Left forelimb (tissue), 1 donor: ENCODE measurements around the gene TBL1XR1.
"Not testable (repeated sequence)": the region's sequence is repeated elsewhere in the genome, so short reads cannot be mapped to it uniquely, and the experiment has no call there.

Source experiments
- DNase-seq: peaks from one replicate; pipeline ENCODE4 v3.0.0-alpha.2; 2018; ENCODE audit warnings: low spot score

Gene TBL1XR1

DNA sequence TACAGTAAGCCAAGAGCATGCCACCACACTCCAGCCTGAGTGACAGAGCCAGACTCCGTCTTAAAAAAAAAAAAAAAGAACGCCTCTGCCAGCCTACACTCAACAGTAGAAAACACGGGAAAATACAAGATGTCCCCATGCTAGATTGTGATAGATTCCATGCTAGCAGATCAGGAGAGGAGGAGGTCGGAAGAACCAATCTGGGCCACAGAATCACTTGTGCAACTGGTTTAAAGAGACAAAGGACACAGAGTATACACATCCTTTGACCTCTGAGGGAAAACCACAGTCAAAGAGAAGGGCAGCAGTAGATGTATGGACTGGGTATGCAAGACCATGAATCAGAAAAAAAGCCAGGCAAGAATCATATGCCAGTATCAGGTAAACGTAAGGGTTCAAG, 15.9 kb downstream of the TBL1XR1 start:
- no peak for DNase-seq

DNA sequence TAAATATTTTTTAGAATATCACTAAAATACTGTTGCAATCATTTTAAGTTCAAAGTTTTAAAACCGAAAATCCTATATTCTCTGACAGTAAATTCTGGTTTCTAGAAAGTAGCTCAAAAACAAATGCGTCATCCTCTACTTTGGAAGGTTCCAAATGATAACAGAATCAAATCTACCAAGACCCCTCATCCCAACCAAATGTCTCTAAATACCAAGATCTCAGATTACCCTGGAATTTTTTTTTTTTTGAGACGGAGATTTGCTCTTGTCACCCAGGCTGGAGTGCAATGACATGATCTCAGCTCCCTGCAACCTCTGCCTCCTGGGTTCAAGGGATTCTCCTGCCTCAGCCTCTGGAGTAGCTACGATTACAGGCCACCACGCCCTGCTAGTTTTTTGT, 16.8 kb downstream of the TBL1XR1 start:
- DNase-seq: no peak

DNA sequence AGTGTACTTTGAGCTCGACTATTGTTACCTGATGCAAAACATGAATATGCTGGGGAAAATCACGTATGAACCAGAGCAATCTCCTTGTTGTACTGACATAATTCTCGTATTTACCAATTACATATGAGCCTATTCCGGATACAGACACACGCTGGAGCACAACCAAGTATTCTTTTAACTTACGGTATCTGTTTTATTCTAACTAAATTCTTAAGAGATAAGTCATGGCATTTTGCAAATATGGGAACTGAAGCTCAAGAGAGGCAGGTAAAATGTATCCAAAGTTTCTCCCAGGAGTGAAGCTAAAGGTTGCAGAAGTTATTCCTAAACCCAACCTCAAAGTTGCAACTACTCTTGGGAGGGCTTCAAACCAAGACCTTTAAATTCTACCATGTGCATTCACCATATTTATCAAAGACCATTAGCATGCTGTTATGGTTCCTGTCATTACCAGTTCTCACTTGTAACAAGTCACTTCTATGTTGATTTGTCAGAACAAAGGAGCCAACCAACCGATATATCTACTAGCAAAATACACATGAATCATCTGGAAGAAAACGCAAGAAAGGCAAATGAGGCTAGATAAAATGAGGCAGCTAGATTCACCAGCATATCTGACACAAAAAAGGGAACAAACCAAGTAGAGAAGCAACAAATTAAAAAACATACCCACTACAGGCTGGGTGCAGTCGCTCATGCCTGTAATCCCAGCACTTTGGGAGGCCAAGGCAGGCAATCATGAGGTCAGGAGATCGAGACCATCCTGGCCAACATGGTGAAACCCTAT, 17.8 kb downstream of the TBL1XR1 start:
- no peak for DNase-seq

DNA sequence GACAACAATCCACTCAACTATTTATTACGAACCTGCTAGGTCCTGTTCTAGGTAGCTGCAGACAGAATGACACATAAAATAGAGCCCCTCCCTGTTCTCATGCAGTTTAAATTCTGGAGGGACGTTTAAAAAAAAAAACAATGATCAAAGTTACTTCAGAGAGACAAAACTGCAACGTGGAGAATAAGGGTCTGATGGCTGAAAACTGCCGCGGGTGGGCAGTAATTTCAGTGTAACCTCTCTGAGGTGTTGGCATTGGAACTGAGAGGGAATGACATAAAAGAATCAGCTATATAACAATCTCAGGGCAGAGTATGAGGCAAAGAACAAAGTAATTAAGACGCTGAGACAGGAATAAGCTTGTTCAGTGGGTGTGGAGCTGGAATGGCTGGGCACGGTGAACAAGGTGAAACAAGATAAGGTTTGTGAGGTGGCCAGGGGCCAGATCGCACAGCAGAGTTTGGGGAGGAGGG, 19.5 kb downstream of the TBL1XR1 start:
- DNase-seq: no peak

DNA sequence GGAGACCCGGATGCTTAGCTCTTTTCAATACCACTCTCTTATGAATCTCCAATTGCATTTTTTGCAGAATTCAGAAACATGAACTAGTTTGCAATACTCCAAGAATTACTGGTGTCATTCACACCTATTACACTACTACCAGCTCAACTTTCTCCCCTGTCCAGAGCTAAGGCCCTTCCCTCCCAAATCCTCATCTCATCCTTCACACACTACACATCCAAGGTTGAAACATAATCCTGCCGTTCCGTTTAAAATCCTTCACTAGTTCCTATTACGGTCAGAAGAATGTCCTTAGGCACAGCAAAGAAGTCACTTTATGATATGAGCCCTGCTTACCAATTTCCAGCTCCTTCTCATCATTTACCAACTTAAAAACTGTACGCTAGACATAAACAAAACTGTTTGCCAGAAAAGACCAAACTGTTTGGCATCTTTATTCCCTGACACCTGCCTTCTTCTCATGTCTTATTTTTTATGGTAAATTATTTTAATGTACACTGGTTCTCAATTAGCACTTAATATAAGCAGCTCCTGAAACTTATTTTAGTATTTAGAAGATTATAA, 22.6 kb downstream of the TBL1XR1 start:
- no peak for DNase-seq

DNA sequence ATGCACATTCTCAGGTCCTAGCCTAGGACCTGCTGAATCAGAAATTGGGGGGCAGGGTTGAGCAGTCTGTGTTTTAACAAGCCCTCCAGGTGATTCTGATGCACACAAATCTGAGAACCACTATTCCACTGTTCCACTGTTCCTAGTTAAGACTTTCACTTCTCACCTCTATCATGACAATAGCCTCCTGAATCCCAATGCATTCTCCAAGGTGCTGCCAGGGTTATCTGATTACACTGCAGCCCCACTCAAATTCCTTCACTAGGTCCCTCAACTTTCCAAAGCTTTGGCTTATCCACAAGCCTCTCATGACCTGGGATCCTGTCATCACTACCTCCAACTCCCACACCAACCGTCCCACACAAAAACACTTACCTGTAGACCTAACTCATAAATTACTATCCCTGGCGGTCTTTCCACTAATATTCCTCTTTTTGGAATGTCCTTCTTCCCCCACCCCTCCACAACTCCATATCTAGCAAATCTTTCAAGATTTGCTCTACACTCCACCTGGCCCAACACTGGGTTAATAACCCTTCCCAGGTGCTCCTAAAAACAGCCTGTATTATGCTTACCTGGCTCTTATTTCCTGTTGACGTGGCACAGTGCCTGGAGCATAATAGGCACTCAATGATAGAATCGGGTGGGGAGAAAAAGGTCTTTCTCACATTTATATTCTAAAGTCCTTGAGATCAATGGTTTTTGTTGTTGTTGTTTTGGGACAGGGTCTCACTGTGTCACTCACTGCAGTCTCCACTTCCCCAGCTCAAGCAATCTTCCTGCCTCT, 27.2 kb downstream of the TBL1XR1 start:
- no peak for DNase-seq

DNA sequence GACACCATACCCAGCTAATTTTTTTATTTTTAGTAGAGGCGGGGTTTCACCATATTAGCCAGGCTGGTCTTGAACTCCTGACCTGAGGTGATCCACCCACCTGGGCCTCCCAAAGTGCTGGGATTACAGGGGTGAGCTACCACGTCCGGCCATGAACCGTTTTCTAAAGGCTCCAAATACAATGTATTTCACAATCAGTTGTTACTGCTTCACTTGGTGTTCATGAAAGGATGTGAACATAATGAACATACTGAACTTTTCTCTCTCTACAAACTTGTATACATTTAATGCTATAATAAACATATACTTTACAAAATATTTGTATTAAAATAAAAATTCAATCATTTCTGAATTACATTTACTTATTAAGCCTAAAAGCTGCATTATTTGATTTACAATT, 28.9 kb downstream of the TBL1XR1 start:
- DNase-seq: no peak

DNA sequence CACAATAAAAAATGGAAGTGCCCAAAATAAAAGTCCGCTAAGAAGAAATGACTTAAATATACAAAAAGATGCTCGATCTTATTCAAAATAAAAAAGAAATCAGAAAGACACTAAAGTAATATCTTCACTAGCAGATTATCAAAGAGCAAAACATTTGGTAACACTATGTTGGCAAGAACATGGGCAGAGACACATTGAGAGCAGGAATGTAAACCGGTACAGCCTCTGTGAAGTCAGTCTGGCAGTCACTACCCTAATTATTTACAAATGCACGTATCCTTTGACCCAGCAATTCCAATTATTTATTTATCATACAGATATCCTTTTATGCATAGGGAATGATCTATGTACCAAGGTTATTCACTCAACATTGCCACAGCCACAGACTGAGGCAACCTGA, 34.5 kb downstream of the TBL1XR1 start:
- DNase-seq: no peak

DNA sequence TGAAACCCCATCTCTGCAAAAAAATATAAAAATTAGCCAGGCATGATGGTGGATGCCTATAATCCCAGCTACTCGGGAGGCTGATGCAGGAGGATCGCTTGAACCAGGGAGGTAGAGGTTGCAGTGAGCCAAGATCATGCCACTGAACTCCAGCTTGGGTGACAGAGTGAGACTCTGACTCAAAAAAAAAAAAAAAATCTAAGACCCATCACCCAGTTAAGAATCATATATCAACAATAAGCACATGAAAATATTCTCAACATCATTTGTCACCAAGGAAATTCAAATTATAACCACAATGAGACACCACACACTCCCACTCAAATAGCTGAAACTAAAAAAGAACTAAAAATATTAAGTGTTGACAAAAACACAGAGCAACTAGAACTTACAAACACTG, 35.7 kb downstream of the TBL1XR1 start:
- not testable (repeated sequence) for DNase-seq

DNA sequence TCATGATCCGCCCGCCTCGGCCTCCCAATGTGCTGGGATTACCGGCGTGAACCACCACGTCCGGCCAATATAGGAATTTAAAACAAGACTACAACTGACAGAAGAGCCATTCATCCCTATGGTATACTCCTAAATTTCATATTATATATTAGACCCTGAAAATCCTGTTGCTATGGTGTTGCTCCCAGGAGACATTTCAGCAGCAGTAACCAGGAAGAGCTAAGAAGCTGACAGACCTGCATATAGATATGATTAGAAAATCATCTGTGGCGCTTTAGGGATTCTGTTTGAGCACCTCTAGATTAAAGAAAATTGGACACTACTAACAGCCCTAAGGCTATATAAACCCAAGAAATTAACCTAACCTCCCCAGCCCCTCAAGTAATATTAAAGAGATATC, 38.8 kb downstream of the TBL1XR1 start:
- DNase-seq: no peak

DNA sequence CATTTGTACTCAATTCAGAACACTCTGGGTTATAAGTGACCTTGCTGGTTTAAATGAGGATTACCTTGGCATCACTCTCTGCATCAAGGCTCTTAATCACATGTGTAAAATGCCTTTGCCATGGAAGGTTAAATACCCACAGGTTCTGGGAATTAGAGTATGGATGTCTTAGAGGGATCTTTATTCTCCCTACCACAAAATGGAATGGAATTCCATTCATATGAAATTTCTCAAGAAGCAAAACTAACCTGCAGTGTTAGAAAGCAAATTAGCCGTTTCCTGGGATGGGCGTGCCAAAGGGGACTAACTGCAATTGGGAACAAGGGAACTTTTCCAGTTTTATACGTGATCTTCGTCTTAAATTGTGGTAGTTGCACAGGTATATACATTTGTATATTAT, 39.8 kb downstream of the TBL1XR1 start:
- DNase-seq: no peak

DNA sequence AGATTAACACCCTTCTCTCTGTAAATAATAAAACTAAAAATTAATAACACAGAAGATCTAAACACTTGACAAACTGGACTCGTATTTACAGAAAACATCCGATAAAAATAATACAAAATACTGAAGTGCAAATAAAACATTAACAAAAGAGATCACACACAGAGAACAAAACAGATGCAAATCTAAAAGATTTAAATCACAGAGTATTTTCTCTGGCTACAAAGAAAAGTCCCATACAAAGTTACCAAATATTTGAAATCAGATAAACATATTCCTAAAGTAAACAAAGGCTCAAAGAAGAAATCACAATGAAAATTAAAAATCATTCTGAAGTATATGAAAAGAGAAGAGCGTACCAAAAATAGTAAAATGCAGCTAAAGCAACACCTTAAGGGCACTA, 42.5 kb downstream of the TBL1XR1 start:
- no peak for DNase-seq

DNA sequence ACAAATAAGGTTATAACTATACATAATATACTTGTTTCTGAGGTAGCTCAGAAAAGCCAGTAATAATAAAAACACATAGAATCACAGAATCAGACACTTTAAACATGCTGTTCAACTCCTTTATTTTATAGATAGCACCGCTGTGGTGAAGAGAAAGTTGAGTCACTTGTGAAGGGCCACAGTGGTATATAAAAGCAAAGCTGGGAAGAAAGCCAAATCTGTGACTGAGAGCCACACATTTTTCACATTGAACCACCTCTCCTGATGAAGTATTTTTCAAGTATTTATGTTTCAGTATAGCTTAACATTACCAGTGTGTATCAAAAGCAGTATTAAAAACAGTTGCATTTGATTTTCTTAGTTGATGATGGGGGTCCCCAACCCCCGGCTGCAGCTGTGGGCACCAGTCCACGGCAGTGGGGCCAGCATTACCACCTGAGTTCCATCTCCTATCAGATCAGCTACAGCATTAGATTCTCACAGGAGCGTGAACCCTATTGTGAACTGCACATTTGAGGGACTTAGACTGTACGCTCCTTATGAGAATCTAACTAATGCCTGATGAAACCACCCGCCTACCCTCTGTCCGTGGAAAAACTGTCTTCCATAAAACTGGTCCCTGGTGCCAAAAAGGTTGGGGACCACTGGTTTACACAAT, 46.2 kb downstream of the TBL1XR1 start:
- no peak for DNase-seq

DNA sequence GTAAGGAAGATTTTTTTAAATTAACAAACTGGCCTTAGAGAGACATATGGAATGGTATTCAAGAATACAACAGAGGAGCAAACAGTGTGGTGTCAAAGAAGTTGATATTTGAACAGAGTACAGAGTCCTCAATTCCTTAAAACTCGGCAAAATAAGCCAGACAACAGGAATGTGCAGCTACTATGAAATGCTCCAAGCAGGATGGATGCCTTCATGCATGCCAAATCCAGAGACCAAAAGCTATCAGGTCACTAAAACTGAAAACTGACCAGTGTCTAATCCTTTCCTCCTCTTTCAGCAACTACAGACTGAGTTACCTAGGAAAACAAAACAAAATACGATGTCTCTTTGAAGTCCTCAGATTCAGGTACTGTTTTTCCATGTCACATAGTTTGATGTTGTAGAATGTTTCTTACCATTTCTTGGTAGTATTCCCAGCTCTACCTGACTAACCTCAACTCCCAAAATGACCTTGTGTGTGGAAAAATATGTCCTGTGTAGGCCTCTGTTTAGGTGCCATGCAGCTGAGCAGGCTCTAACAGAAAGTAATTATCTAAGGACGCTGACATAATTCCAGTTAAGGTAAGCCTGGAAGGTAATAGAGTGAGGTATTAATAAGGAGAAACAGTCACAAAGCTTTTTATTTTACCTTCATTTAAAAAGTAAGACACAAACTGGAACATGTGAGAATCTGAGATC, 46.9 kb downstream of the TBL1XR1 start:
- DNase-seq: no peak

DNA sequence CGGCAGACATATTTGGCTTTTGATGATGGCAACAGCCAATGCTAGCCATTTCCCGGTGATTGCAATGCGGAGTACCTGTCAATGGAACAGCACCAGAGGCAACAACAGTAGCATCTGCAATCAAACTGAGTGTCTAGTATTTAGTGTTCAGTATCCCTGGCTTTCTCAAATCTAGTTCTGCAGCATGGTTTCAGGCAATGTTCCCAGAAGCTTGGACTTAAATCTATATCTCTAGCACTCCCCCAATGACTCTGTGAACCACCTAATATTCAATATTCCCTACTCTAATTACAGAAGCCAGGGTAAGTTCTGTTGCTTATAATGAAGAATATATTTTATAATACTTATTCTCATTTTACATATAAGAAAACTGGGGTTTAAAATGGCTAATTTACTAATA, 48.2 kb downstream of the TBL1XR1 start:
- no peak for DNase-seq

DNA sequence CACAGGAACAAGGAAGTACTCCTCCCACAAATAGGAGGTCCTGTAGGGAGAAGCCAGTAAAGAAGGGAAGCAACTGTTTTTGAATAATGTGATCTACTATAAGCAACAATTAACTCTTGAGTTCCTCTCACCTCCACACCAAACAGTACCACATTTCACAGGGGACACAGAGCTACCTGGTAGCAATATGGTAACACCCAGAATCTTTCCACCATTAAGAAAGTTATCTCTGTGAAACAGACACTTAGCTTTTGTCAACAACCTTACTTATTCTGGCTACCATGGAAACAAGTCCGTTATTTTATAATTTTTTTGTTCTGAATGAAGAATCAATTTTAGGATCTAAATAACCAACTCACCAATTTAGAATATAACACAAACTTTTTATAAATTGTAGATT, 49.5 kb downstream of the TBL1XR1 start:
- no peak for DNase-seq

DNA sequence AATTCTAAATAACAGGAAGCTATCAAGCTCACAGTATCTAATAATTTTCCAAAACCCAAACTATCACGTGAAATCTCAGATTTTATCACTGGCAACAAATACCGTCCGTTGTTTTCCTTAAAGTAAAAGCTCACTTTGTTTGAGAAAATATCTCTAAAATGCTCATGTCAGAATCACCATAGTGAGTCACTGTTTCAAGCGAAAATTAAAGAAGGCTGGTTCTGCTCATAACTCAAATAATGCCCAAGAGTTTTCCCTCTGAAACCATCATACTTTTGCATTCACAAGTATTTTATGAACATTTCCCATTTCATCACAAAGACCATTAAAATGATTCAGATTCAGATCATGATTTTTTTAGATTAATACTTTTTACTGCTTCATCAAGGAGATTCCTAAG, 50.6 kb downstream of the TBL1XR1 start:
- no peak for DNase-seq

DNA sequence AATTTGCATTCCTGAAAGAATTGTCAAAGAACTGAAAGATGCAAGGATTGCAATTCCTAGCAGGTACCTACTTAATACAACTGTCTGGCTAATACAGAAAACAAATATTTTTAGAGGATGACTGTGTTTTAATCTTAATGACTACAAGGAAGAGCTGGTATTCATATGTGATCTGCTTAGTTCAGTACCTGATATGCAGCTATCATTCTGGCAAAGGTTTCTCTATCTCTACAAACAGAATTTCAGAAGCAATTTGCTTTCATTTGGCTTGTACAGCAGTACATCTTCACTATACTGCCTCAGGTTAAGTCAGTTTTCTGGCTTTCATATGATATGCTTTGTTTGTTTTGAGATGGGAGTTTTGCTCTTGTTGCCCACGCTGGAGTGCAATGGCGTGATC, 51.3 kb downstream of the TBL1XR1 start:
- no peak for DNase-seq

DNA sequence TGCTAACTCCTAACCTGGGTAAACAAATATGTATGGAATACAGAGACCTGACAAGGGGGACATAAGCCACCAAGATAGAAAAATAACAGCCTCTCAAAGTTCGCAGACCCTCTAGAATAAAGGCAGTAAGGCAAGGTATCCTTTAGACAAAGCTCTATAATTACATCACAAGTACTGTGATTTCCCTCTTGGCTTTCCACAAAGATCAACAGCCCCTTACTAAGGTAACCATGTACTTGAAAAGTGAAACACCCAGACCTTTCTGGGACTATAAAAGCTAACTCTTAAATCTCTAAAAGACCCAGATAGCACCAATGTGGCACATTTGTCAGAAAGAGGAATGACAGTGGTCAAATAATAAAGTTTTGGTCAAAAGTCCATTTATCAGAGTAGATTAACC, 51.9 kb downstream of the TBL1XR1 start:
- no peak for DNase-seq

DNA sequence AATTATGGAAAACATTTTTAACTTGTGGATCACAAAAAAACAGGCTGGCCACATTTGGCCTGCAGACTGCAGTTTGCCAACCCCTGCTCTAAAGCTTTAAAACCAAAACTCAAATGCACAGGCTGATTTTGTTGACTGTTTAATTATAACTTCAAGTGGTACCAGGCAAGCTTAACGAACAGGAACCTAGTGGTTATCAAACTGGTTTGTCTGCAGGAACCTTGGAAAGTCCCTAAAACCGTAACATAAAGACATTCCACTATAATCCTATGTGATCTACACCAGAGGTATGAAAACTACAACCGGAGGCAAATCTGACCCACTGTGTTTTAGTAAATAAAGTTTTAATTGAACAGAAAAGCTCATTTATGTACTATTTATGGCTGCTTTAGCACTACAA, 52.4 kb downstream of the TBL1XR1 start:
- DNase-seq: no peak

DNA sequence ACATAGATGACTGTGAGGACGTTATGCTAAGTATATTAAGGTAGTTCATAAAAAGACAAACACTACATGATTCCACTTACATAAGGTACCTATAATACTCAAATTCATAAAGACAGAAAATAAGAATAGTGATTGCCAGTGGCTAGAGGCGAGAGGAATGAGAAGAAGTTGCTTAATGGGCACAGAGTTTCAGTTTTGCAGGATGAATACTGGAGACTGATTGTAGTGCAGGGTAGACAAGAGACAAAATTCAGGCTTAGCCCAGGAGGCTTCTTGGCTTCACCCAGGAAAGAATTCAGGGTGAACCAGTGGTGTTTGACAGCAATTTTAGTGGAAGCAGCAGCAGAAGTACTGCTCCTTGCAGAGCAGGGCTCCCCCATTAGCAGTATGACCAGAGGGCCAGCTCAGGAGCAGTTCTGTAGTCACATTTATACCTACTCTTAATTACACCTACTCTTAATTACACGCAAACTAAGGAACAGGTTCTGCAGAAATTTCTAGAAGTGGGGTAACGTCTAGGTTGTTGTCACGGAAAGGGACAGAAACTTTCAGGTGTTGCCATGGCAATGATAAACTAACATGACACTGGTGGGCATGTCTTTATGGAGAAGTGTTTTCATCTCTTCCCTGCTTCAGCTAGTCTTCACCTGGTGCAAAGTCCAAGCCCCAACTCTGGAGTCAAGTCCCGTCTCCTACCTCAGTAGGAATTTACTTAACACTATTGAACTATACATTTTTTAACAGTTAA, 55.2 kb downstream of the TBL1XR1 start:
- no peak for DNase-seq
